NT2/D1 (cell line): ENCODE results near the gene RIPK3.
"Not testable (repeated sequence)": the region's sequence is repeated elsewhere in the genome, so short reads cannot be mapped to it uniquely, and the experiment has no call there.

Source experiments
- DNase-seq: peaks from one replicate; pipeline ENCODE4 v3.0.0-alpha.2; 2011; ENCODE audit warnings: low read depth, low spot score
- H3K27me3 ChIP-seq: 2 replicates; pipeline ENCODE4 v1.6.0; 2011; ENCODE audit warnings: mild to moderate bottlenecking; ENCODE audit not compliant: insufficient read length, insufficient read depth
- H3K36me3 ChIP-seq: 2 replicates; pipeline ENCODE4 v1.6.1; 2011; ENCODE audit warnings: mild to moderate bottlenecking, low read length, mixed read lengths; ENCODE audit not compliant: insufficient read depth, insufficient read length
- H3K4me1 ChIP-seq: 2 replicates; pipeline ENCODE4 v1.5.1; 2011; ENCODE audit not compliant: insufficient read depth, insufficient read length
- H3K4me3 ChIP-seq: 2 replicates; pipeline ENCODE4 v1.5.1; 2011; ENCODE audit warnings: low read depth; ENCODE audit not compliant: insufficient read length
- H3K9ac ChIP-seq: 2 replicates; pipeline ENCODE4 v1.6.0; 2011; ENCODE audit warnings: low read depth; ENCODE audit not compliant: insufficient read length
- H3K9me3 ChIP-seq: 2 replicates; pipeline ENCODE4 v1.5.1; 2011; ENCODE audit warnings: mild to moderate bottlenecking, low read length; ENCODE audit not compliant: insufficient read depth
- SUZ12 ChIP-seq: IDR thresholded peaks from 2 replicates; pipeline ENCODE4 v1.6.1; 2011; ENCODE audit not compliant: insufficient read length, insufficient read depth; ENCODE audit errors: extremely low read depth
- YY1 ChIP-seq: IDR thresholded peaks from 2 replicates; pipeline ENCODE4 v1.6.1; 2011; ENCODE audit not compliant: insufficient read length, insufficient read depth
- ZNF274 ChIP-seq: IDR thresholded peaks from 2 replicates; pipeline ENCODE4 v1.6.1; 2011; ENCODE audit warnings: mild to moderate bottlenecking, low read depth, low read length

The RIPK3 gene

DNA sequence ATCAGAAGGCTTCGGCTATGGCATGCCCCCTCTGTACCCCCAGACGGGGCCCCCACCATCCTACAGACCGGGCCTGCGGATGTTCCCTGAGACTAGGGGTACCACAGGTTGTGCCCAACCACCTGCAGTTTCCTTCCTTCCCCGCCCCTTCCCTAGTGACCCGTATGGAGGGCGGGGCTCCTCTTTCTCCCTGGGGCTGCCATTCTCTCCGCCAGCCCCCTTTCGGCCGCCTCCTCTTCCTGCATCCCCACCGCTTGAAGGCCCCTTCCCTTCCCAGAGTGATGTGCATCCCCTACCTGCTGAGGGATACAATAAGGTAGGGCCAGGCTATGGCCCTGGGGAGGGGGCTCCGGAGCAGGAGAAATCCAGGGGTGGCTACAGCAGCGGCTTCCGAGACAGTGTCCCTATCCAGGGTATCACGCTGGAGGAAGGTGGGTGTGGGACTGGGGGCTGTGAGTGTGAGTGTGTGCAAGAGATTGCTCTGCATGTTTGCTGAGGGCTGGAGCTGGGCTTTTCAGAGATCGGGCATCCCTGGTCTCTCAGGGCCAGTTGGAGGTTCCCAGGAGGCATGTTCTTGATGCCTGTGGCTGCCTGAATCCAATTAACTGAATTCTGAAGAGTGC, 36.8 kb upstream of the RIPK3 start:
- DNase-seq: no peak
- peaks cover 19% of the 10 kb centered on the region for H3K4me1 ChIP-seq
- H3K4me3 ChIP-seq: no peak overlapping the region
- H3K9me3 ChIP-seq: no peaks in the 10 kb centered on the region
- TF ChIP-seq YY1: no peak
- no peak for TF ChIP-seq ZNF274
- no peak for TF ChIP-seq SUZ12
- no peak overlapping the region for H3K9ac ChIP-seq
- H3K36me3 ChIP-seq: peaks cover 15% of the 10 kb centered on the region
- H3K27me3 ChIP-seq: no peaks in the 10 kb centered on the region

DNA sequence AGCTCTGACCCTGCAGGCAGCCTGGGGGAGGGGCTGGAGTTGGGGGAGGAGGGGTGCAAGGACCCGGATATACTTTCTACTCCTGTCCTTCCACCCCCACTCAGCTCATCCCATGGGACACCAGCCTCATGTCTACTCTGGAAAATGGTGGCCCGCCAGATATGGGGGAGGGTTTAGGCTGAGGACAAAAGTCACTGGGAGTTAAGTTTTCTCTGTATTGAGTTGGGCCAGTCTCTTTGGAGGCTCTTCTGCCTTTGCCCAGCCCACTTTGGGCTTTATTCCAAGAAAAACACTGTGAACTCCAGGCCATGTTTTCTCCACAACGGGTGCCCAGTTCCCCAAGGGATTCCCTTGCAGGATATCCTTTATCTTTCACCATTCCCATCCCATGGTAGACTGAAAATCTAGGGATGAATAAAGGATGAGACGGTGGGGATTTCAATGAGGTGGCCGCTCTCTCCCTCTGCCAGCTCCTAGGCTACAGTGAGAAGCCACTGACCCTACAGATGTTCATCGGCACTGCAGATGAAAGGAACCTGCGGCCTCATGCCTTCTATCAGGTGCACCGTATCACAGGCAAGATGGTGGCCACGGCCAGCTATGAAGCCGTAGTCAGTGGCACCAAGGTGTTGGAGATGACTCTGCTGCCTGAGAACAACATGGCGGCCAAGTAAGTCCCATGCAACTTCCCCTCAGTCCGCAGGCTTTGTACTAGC, 33.1 kb upstream of the RIPK3 start:
- no peak for DNase-seq
- no peaks in the 10 kb centered on the region for H3K9me3 ChIP-seq
- H3K27me3 ChIP-seq: no peaks in the 10 kb centered on the region
- H3K4me1 ChIP-seq: peaks cover 7% of the 10 kb centered on the region
- no peak for TF ChIP-seq SUZ12
- TF ChIP-seq ZNF274: no peak
- TF ChIP-seq YY1: no peak
- H3K9ac ChIP-seq: no peak overlapping the region
- peaks cover 15% of the 10 kb centered on the region for H3K36me3 ChIP-seq
- H3K4me3 ChIP-seq: no peak overlapping the region

DNA sequence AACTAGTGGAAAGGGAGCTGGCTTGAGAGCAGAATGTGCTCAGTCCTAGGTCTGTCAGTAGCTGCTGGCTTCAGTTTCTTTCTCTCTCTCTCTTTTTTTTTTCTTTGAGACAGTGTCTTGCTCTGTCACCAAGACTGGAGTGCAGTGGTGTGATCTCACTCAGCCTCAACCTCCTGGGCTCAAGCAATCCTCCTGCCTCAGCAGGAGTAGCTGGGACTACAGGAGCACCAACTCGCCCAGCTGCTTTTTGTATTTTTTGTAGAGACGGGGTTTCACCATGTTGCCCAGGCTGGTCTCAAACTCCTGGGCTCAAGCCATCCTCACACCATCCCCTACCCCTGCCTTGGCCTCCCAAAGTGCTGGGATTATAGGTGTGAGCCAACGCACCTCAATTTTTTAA, 31.8 kb upstream of the RIPK3 start:
- peaks cover 15% of the 10 kb centered on the region for H3K36me3 ChIP-seq
- H3K9me3 ChIP-seq, H3K27me3 ChIP-seq, H3K4me3 ChIP-seq, H3K4me1 ChIP-seq, DNase-seq, H3K9ac ChIP-seq: not testable (repeated sequence)

DNA sequence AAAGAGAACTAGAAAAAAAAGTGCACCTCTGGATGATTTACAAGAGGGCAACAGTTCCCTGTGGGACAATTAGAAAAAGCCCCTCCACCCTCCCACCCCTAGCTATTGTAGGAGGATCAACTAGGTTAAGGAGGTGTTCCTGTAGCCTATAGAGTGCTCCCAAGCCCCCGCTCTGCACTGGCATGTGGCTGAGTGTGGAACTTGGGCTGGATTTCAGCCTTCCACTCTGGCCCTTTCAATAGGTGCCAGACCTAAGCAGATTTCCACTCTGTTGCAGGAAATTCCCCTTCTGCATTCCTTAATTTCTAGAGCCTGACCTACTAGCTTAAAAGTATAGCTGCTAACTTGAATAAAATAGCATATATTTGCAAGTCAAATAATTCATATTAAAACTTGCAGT, 31.0 kb upstream of the RIPK3 start:
- DNase-seq: no peak

DNA sequence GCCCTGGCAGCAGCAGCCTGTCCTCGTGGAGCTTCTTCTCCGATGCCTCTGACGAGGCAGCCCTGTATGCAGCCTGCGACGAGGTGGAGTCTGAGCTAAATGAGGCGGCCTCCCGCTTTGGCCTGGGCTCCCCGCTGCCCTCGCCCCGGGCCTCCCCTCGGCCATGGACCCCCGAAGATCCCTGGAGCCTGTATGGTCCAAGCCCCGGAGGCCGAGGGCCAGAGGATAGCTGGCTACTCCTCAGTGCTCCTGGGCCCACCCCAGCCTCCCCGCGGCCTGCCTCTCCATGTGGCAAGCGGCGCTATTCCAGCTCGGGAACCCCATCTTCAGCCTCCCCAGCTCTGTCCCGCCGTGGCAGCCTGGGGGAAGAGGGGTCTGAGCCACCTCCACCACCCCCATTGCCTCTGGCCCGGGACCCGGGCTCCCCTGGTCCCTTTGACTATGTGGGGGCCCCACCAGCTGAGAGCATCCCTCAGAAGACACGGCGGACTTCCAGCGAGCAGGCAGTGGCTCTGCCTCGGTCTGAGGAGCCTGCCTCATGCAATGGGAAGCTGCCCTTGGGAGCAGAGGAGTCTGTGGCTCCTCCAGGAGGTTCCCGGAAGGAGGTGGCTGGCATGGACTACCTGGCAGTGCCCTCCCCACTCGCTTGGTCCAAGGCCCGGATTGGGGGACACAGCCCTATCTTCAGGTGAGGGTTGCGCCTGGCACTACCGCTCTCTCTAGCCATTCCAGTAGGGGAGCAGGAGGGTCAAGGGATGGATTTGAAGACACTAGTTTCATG, 30.3 kb upstream of the RIPK3 start:
- H3K4me3 ChIP-seq: no peak overlapping the region
- H3K9ac ChIP-seq: no peak overlapping the region
- H3K4me1 ChIP-seq: peaks cover 2% of the 10 kb centered on the region
- H3K9me3 ChIP-seq: no peaks in the 10 kb centered on the region
- no peaks in the 10 kb centered on the region for H3K27me3 ChIP-seq
- peaks cover 15% of the 10 kb centered on the region for H3K36me3 ChIP-seq
- no peak for TF ChIP-seq ZNF274
- no peak for TF ChIP-seq YY1
- TF ChIP-seq SUZ12: no peak
- DNase-seq: no peak

More for the DNA sequence above, 31.0 kb upstream of the RIPK3 start:
- Histone ChIP-seq H3K4me3 (no peak overlapping the region), H3K9me3 (no peaks in the 10 kb centered on the region), H3K9ac (no peak overlapping the region), H3K27me3 (no peaks in the 10 kb centered on the region), H3K36me3 (peaks cover 15% of the 10 kb centered on the region), H3K4me1 (peaks cover 2% of the 10 kb centered on the region)
- TF ChIP-seq SUZ12 (no peak), YY1 (no peak), ZNF274 (no peak)

DNA sequence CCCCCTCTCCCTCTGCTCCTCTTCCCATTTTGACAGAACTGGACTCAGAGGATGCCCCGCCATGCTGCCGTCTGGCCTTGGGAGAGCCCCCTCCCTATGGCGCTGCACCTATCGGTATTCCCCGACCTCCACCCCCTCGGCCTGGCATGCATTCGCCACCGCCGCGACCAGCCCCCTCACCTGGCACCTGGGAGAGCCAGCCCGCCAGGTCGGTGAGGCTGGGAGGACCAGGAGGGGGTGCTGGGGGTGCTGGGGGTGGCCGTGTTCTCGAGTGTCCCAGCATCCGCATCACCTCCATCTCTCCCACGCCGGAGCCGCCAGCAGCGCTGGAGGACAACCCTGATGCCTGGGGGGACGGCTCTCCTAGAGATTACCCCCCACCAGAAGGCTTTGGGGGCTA, 29.7 kb upstream of the RIPK3 start:
- TF ChIP-seq SUZ12 (no peak), YY1 (no peak), ZNF274 (no peak)
- Histone ChIP-seq H3K4me1 (peaks cover 2% of the 10 kb centered on the region), H3K9me3 (no peaks in the 10 kb centered on the region), H3K27me3 (no peaks in the 10 kb centered on the region), H3K4me3 (no peak overlapping the region), H3K9ac (no peak overlapping the region), H3K36me3 (peaks cover 15% of the 10 kb centered on the region)
- DNase-seq: no peak

DNA sequence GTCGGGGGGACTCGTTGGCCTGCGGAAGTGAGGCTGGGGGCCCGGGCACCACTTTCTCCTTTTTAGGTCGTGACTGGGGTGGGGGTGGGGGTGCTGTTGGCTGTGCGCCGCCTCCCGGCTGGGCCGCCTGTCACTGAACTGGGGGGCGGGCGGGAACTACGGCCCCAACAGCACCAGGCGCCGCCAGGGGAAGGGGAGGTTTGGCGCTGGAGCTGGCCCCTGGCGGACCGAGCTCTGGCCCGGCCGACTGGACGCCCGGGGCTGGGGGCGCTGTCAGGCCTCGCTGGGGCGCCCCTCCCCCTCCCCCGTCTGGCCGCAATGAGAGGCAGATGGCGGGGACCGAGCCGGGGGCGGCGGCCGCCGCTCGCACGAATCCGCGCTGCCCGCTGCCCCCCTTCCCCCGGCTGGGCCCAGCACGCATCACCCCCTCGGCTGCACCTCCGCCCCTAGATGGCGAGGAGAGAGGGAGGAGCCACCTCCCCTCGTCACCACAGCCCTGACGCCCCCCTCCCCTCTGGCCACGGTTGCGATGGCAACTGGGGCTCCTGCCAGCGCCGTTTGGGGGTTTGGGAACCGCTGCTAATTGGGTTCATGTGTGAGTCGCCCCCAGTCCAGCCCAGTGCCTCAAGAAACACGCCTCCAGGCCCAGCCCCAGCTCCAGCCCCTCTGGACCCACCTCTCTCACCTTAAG, 28.9 kb upstream of the RIPK3 start:
- no peaks in the 10 kb centered on the region for H3K9me3 ChIP-seq
- no peak for DNase-seq
- H3K4me3 ChIP-seq: peak overlapping the region; percentile 40
- H3K36me3 ChIP-seq: peaks cover 12% of the 10 kb centered on the region
- TF ChIP-seq YY1: no peak
- peaks cover 2% of the 10 kb centered on the region for H3K4me1 ChIP-seq
- peak overlapping the region; percentile 74 for H3K9ac ChIP-seq
- no peaks in the 10 kb centered on the region for H3K27me3 ChIP-seq
